T-helper 9 cell (primary cell): Measurements from ENCODE around the gene NSMCE4A.
"Not testable (repeated sequence)": the region's sequence is repeated elsewhere in the genome, so short reads cannot be mapped to it uniquely, and the experiment has no call there.

Experiments used
- DNase-seq: peaks from one replicate; pipeline ENCODE4 v3.0.0-alpha.2; 2020

The NSMCE4A gene

GRCh38 chr10:121988361-121989324 lies 13.6 kb upstream of the NSMCE4A start, which contains the start of gene TACC2:
TACC2 (plus strand) TSS chr10:121989163; CDS start chr10:122021982, 32,819 bp downstream.
- DNase-seq: no peak

DNA sequence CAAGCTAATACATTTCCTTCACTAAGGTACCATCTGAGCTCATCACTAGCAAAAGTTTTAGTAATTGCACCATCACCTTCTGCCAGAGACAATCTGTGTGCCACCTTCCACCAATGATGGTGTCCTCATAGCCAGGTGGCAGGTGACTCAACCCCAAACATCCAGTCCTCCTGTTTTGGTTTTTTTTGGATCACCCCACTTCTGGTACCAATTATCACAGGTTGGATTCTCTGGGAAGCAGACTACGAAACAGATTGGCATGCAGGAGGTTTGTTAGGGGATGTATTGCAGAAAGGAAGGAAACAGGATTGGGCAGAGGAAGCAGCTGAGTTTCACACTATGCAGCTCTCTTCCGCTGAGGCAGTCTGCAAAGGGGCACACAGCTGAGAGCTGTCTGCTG lies 9.4 kb upstream of the NSMCE4A start:
- no peak for DNase-seq

GRCh38 chr10:121983852-121984251 lies 8.8 kb upstream of the NSMCE4A start:
- DNase-seq: no peak

- no peak for DNase-seq
Measured at GRCh38 chr10:121981346-121981745, 6.3 kb upstream of the NSMCE4A start.

DNA sequence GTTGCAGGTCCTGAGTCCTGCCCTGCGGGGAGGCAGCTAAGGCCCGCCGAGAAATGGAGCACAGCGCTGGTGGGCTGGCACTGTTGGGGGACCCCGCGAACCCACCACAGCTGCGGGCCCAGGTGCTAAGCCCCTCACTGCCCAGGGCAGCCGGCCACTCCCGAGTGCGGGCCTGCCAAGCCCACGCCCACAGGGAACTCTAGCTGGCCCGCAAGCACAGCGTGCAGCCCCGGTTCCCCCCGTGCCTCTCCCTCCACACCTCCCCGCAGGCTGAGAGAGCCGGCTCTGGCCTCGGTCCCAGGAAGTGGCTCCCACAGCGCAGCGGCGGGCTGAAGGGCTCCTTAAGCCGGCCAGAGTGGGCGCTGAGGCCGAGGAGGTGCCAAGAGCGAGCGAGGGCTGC lies 3.5 kb upstream of the NSMCE4A start:
- DNase-seq: no peak

DNA sequence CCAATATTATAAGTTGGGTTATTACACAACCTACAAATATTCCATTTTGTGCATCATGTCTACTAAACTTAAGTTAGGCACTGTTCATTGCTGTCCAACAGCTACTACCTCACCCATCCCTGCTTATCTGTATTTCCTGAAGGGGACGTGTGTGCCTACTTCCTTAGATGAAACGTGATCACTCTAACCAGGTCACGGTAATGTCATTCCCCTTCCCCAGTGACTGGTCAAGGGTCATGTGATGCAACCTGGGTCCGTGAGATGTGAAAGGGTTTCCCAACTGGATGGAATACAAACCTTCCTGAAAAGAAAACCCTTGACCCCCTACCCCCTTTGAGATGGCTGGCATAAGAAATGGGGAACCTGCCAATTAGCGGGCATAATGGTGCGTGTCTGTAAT lies 1.6 kb upstream of the NSMCE4A start:
- DNase-seq: no peak

GRCh38 chr10:121975295-121976086 lies 474 bp upstream of the NSMCE4A start:
- no peak for DNase-seq

DNA sequence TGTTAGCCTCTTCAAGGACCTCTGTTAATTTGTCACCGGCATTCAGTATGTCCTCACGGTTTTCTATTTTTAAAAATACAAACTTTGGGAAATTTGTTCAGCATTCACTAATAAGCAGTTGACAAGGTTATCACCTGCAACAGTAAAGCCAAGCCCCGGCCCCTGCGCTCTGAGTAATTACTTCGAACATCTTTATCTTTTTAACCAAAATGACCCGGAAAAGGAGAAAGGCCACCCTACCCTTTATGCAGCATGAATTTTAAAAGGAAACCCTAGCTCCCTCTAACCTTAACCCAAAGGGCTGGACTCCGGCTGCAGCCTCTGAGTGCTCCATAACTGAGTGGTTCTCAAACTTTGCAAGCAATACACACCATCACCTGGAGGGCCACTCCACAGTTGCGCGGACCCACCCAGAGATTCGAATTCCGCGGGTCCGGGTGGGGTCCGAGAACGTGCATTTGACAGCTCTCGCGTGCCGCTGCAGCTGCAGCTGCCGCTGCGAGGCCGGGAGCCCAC lies 940 bp downstream of the NSMCE4A start:
- DNase-seq: no peak

GRCh38 chr10:121969086-121969485 lies 5.9 kb downstream of the NSMCE4A start:
- not testable (repeated sequence) for DNase-seq

- DNase-seq: no peak
Measured at GRCh38 chr10:121965996-121966395, 9.0 kb downstream of the NSMCE4A start.

- DNase-seq: no peak
Measured at GRCh38 chr10:121961456-121961855, 13.6 kb downstream of the NSMCE4A start.

GRCh38 chr10:121959671-121960070 lies 15.3 kb downstream of the NSMCE4A start:
- DNase-seq: no peak

DNA sequence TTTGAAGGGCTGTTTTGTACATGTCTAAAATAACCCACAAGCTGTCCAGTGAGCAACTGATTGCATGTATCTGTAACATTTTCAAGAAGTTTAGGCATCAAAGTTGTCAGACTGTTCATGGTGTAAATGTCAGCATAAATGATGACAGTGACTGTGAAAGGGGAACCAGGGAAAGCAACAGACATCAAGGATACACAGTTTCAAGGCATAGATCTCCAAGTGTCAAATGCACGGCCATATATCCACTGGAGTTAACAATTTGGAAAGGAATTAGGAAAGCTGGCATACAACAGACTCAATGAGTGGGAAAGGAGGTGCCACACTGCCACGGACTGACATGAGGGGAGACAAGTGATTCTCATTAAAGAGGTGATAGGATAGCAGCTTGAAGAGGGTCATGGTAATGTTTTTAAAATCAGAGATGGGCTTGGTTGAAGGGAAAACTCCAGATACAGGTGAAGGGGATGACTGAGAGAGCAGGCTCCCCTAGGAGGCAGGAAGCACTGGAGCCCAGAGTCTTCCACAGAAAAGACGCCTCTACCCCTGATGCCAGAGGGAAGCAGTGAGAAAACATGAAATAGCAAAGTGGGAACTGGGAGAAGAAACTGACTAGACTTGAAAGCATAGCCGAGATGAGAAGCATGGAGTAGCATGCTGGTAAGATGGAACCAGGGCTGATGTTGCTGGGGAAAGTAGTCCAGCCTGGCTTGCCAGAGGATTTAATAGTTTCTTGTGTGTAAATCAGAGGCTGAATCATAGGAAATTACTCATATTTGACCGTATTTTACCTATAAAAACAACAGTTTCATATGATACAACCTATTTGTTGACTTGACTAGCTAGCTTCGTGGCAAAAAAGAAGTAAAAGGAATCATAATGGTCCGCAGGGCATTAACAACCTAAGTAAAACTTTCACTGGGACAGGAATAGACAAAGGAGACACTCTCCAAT lies 18.6 kb downstream of the NSMCE4A start:
- no peak for DNase-seq

- DNase-seq: no peak
Measured at GRCh38 chr10:121952226-121952625, 22.8 kb downstream of the NSMCE4A start.

DNA sequence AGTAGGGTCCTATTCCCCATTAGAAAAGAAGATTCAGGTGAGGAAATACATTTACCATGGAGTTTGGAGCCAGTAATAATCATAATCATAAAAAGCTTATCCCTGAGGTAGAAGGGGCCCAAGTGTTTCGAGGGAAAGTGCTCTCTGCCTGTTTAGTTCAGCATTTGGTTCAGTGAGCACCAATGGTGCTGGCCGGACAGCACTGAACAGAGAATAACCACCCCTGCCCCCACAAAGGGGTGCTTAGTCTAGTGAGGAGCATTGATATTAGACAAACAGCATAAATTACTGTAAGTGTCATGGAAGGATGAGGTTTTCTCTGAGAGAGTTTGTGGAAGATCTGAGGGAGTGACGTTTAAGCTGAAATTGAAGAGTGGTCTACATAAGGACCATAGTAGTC lies 25.6 kb downstream of the NSMCE4A start:
- no peak for DNase-seq

- DNase-seq: no peak
Measured at GRCh38 chr10:121949049-121949448, 26.0 kb downstream of the NSMCE4A start.

DNA sequence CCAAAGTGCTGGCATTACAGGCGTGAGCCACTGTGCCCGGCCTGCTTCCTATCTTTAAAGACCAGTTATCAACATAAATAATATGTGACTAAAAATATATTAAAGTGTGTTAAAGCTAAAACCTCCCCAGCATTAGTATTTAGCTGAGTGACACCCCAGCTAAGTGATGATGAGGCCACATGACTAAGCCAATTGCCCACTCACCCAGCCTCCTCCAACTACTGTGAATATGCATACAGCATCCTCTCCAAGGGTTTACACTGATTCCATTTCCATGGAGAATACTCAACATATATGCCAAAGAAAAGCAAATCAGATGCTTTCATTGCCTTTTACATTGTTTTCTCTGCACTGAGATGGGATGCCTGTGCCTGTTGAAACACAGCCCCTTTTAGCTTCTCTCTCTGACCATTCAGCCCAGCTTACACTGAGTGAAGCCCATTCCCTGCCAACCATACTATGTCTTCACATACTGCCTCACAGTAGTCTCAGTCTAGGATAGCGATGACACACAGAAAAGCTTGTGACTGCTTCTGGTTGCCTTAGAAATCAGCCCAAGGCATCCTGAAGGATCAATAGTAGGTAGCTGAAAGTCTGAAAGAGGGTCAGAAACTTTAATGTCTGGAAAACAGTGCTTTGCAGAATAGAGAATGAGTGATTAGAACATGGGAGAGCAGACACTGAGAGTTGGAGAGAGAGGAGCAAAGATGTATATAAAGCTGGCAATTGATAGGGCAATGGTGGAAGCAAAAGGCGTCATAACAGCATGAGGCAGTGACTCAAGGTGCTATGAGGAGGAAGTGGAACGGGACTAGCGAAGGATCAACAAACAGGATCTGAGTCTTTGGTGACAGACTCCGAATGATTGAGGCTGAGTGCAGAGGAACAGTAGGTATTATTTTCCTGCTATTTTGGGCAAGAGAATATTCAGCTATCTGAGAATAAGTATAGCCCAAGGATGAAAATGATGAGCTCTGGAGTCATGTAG lies 27.4 kb downstream of the NSMCE4A start:
- no peak for DNase-seq

DNA sequence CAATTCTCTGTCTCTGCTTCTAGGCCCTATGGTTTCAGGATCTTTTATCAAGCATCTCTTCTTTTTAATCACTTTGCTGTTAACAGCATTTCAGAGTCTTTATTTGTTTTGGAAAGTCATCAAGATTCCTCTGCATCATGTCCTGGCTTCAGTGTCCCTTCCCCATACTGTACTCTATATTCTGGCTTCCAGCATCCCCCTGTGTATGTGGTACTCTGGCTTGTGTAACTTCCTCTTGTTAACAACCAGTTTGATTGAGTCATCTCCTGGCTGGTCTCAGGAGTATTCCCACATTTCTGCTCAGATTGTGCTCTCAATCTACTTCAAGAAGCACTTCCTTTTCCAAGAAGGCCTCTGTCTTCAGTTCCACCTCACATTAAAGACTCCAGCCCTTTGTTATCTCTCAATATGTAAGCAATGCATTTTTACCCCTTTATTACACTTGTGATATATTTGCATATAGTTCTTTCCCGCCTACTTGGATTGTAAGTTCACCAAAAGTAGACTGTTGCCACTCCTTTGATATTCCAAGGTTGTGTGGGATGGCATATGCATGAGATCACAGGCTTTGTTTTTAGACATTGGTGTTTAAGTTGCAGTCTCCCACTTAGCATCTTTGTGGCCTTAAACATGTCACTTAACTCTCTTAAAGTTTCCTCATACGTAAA lies 32.1 kb downstream of the NSMCE4A start:
- no peak for DNase-seq

DNA sequence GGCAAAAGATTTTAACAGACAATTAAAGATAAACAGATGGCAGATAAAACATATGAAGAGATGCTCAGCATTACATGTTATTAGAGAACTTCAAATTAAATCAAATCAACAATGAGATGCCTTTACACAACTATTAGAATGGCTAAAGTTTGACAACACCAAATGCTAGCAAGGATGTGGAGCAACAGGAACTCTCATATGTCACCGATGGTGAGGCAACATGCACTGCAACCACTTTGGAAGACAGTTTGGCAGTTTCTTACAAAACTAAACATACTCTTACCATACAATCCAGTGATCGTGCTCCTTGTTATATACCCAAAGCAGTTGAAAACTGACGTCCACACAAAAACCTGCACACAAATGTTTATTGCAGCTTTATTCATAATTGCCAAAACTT lies 33.5 kb downstream of the NSMCE4A start:
- no peak for DNase-seq

GRCh38 chr10:121936295-121936694 lies 38.7 kb downstream of the NSMCE4A start:
- no peak for DNase-seq
